OCI-LY3 (cell line): ENCODE data around the gene DCLK1.

ENCODE experiments used
- H2AFZ ChIP-seq: fragments of 200-600, 300-600 bp; shearing (Covaris generic); 2 replicates; pipeline ENCODE4 v1.6.0; 2014; ENCODE audit warnings: antibody characterized with exemption, low read depth, low read length
- H3K27ac ChIP-seq: fragments of 200-600, 300-600 bp; sonication (generic); 2 replicates; pipeline ENCODE4 v1.5.1; 2014; ENCODE audit warnings: mild to moderate bottlenecking, low read length, moderate library complexity, mixed read lengths
- H3K27me3 ChIP-seq: fragments of 200-600, 300-600 bp; sonication (generic); 2 replicates; pipeline ENCODE4 v1.6.1; 2014; ENCODE audit warnings: low read depth, low read length, mixed read lengths
- H3K36me3 ChIP-seq: fragments of 200-600, 300-600 bp; sonication (generic); replicated peaks from 2 replicates; pipeline ENCODE3; 2014; ENCODE audit warnings: low read depth, low read length, mixed read lengths
- H3K4me1 ChIP-seq: fragments of 300-600, 200-600 bp; sonication (generic); 2 replicates; pipeline ENCODE4 v1.6.1; 2014; ENCODE audit warnings: low read length, mixed read lengths
- H3K4me2 ChIP-seq: fragments of 200-600, 300-600 bp; sonication (generic); 2 replicates; pipeline ENCODE4 v1.6.1; 2014; ENCODE audit warnings: low read length, mixed read lengths
- H3K4me3 ChIP-seq: fragments of 300-600, 200-600 bp; sonication (generic); 2 replicates; pipeline ENCODE4 v1.5.1; 2014; ENCODE audit warnings: antibody characterized with exemption, mild to moderate bottlenecking, low read length, moderate library complexity
- H3K79me2 ChIP-seq: fragments of 300-600, 200-600 bp; shearing (Covaris generic); 2 replicates; pipeline ENCODE4 v1.6.1; 2014; ENCODE audit warnings: mild to moderate bottlenecking, low read length, mixed read lengths
- H3K9ac ChIP-seq: fragments of 300-600, 200-600 bp; shearing (Covaris generic); 2 replicates; pipeline ENCODE4 v1.6.0; 2014; ENCODE audit warnings: mild to moderate bottlenecking, low read length, moderate library complexity
- H3K9me3 ChIP-seq: fragments of 200-600, 300-600 bp; shearing (Covaris generic); 2 replicates; pipeline ENCODE4 v1.6.1; 2014; ENCODE audit warnings: low read length, mixed read lengths; ENCODE audit not compliant: insufficient read depth
- H4K20me1 ChIP-seq: fragments of 200-600, 300-600 bp; sonication (generic); 2 replicates; pipeline ENCODE4 v1.6.1; 2016; ENCODE audit warnings: low read length, mixed read lengths; ENCODE audit not compliant: insufficient read depth
- CTCF ChIP-seq: fragments of 200-600, 300-600 bp; sonication (generic); IDR thresholded peaks from 2 replicates; pipeline ENCODE4 v1.5.1; 2014; ENCODE audit warnings: antibody characterized with exemption, low read length, low read depth
- EZH2phosphoT487 ChIP-seq: fragments of 200-600 bp; shearing (Covaris generic); IDR thresholded peaks from 2 replicates; pipeline ENCODE4 v1.6.1; 2018; ENCODE audit warnings: antibody characterized with exemption, mixed run types, low read depth

The DCLK1 gene

GRCh38 chr13:35733827-35734226 lies 397.4 kb downstream of the DCLK1 start:
- no peaks in the 10 kb centered on the region for H3K9me3 ChIP-seq
- H3K79me2 ChIP-seq, result no peaks in the 10 kb centered on the region
- no peak overlapping the region for H3K27ac ChIP-seq
- TF ChIP-seq EZH2phosphoT487 (no peak), CTCF (no peak)
- no peaks in the 10 kb centered on the region for H4K20me1 ChIP-seq
- H3K4me3 ChIP-seq, result no peak overlapping the region
- H3K4me1 ChIP-seq, result no peaks in the 10 kb centered on the region
- H3K9ac ChIP-seq, result no peak overlapping the region
- H3K4me2 ChIP-seq, result no peak overlapping the region
- H3K27me3 ChIP-seq, result peaks cover 9% of the 10 kb centered on the region
- H2AFZ ChIP-seq, result no peak overlapping the region
- no peaks in the 10 kb centered on the region for H3K36me3 ChIP-seq

GRCh38 chr13:35732565-35732964 lies 398.6 kb downstream of the DCLK1 start:
- no peaks in the 10 kb centered on the region for H3K9me3 ChIP-seq
- no peaks in the 10 kb centered on the region for H4K20me1 ChIP-seq
- no peak overlapping the region for H3K4me3 ChIP-seq
- H3K9ac ChIP-seq, result no peak overlapping the region
- no peaks in the 10 kb centered on the region for H3K4me1 ChIP-seq
- H3K4me2 ChIP-seq, result no peak overlapping the region
- peaks cover 12% of the 10 kb centered on the region for H3K27me3 ChIP-seq
- no peak overlapping the region for H2AFZ ChIP-seq
- no peaks in the 10 kb centered on the region for H3K79me2 ChIP-seq
- no peaks in the 10 kb centered on the region for H3K36me3 ChIP-seq
- no peak for TF ChIP-seq CTCF
- TF ChIP-seq EZH2phosphoT487, result no peak
- no peak overlapping the region for H3K27ac ChIP-seq

GRCh38 chr13:35731471-35731870 lies 399.7 kb downstream of the DCLK1 start:
- Histone ChIP-seq H4K20me1 (no peaks in the 10 kb centered on the region), H2AFZ (no peak overlapping the region), H3K79me2 (no peaks in the 10 kb centered on the region), H3K36me3 (no peaks in the 10 kb centered on the region), H3K9ac (no peak overlapping the region), H3K4me2 (no peak overlapping the region), H3K27ac (no peak overlapping the region), H3K9me3 (no peaks in the 10 kb centered on the region), H3K4me3 (no peak overlapping the region), H3K27me3 (peaks cover 12% of the 10 kb centered on the region), H3K4me1 (no peaks in the 10 kb centered on the region)
- TF ChIP-seq EZH2phosphoT487 (no peak), CTCF (no peak)

- Histone ChIP-seq H3K36me3 (no peaks in the 10 kb centered on the region), H3K9me3 (no peaks in the 10 kb centered on the region), H3K27ac (no peak overlapping the region), H3K79me2 (no peaks in the 10 kb centered on the region), H3K4me3 (no peak overlapping the region), H3K4me1 (no peaks in the 10 kb centered on the region), H3K27me3 (peaks cover 12% of the 10 kb centered on the region), H4K20me1 (no peaks in the 10 kb centered on the region), H2AFZ (no peak overlapping the region), H3K9ac (no peak overlapping the region), H3K4me2 (no peak overlapping the region)
- TF ChIP-seq CTCF (no peak), EZH2phosphoT487 (no peak)
These were observed 401.1 kb downstream of the DCLK1 start for GRCh38 chr13:35729926-35730627.
